NCI-H526 (cell line): ENCODE results near the gene DGCR6L.
"Not testable (repeated sequence)": the region's sequence is repeated elsewhere in the genome, so short reads cannot be mapped to it uniquely, and the experiment has no call there.

ENCODE experiments used
- DNase-seq, 2 experiments: peaks; one replicate each; lab custom pipeline; 2025; lab: John Stamatoyannopoulos, UW

The DGCR6L gene

DNA sequence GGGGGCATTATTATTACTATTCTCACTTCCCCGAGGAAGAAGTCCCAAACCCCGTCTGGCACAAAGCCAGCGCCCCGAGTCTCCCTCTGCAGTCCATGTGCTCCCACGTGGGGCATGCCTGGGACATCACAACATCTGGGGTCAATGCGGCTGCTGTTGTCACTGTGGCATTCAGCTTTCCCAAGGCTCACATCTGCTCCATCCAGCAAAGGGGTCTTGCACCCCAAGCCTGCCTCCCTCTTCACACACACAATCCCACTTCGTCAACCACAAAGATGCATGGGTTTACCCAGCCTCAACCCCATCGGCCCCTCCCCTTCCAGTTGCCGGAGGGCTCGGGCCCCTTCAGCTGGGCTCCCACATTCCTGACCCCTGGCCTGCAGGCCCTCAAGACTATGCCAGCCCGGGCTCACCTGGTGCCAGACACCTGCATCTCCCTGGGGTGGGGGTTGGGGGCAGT is 28.2 kb downstream of the DGCR6L start:
- no peak for DNase-seq

DNA sequence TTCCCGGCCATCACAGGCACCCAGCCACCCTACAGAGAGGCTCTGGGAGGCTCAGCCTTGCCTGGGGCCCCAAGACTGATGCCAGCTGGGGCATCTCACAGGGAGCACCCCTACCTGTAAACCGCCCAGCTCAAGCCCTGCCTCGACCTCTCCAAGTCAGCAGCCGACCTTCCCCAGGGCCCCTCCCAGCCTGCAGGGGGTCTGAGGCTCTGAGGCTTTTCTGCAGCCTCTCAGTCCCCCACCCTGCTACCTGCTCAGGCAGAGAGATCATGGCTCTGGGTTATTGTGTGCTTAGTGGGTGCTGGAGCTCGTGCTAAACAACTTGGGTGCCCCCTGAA is 28.6 kb downstream of the DGCR6L start:
- DNase-seq: no peak

DNA sequence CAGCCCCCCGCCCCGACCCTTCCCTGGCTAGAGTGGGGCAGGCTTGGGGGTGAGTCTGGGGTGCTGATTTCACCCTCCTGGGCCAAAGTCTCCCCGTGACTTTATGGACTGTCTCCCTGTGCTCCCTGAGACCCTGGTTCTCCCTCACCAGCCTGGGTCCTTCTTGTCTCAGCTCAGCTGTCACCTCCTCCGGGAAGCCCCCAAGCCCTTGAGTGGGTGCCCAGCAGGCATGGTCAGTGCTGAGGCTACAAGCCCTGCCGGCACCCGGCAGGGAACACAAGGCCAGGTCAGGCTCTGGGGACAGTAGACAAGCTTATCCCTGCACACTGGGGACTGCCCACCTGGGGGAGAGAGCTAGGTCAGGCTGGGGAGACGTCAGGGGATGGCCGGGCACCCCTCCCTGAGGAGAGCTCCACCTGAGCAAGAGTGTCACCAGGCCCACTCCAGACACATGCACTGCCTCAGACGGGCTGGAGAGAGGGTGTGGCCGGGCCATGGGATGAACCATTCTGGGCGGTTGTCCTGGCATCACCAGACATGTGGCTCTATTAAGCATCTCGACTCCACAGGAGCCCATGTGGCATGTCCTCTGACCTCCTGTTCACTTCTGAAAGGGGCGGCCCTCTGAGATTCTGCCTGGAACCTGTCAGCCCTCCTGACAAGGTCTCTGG is 29.1 kb downstream of the DGCR6L start:
- DNase-seq: no peak

DNA sequence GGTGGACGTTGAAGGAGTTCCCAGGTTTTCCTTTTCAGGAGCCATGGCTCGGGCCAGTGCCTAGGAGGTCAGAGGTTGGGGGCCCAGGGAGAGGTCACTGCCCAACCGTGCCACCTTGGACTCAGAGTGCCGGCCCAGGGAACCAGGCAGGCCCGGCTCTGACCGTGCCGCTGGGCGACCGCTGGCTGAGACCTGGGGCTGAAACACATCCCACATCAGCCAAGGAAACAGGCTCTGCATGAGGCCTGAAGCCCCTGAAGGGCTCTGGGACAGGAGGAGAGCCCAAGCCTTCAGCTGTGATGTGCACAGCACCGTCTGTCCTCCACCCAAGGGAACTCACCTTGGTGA is 29.8 kb downstream of the DGCR6L start:
- DNase-seq: no peak

DNA sequence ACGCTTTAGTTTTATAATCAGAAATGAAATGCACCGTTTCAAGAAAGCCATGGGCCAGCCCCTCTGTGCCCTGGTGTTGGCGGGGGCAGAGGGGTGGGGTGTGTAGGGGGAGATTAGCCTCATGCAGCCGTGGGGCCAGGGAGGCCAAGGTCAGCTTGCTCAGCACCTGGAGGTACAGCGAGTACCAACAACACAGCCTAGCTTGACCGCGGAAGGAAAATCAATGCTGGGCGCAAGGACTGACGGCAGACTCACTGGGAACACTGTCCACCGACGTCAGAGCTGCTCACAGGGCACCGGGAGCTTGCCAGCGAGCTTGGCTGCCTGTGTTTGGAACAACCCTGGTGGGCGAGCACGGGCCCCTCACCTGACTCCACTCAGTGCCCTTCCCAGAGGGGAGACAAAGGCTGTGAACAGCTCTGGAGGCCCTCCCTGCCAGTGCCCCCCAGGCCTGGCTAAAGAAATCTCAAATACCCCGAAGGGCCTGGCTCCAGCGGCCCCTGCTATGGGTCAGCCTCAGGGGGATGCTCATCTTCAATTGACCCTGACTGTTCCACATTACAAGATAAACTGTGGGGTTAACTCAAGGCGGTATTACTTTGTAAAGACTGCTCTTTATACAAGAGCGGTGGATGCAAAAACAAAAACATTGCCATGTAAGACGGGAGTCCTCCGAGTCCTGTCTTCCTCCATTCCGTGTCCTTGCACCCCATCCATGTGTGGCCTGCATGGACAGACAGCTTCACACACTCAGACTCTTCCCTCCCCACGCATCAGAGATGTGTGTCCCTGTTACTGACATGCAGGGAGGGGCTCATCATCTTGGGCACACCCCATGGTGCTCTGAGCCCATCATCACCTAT is 30.4 kb downstream of the DGCR6L start:
- not testable (repeated sequence) for DNase-seq

DNA sequence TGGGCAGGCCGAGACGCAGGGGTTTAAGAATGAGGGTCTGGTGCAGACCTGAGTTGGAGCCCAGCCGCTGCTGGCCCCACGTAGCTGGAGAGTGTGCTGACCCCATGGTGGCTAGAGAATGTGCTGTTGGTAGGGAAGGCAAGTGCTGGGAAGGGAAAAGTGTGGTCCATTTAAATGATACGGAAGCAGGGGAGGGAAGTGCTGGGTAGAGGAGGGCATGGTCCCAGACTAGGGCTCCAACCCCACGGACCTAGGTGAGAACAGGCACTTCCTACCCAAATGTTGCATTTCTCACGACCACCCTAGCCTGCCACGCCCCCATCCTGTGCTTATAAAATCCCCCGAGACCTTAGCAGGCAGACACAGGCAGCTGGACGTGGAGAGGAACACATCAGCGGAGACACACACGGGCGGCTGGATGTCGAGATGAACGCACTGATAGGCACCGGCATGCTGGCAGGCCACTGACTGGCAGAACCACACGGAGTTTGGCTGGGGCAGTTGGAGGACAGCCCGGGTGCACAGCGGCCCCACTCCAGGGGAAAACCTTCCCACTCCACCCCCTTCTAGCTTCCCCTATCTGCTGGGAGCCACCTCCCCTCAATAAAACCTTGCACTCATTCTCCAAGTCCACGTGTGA is 33.0 kb downstream of the DGCR6L start:
- not testable (repeated sequence) for DNase-seq

DNA sequence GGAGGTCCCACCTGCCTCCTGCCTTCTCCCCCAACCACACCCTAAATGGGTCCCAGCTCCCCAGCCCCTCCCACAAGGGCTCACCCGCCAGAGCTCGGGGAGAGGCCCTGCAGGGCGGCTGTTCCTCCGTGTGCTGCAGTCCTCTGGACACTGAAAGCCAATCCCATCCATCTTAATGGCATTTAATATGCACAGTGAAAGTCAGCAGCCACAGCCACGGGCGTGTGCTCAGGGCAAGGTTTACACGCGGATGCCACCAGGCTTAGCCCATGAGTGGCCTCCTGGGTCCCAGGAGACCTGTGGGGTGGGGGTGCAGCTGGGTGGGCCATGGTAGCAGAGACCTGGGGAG is 33.6 kb downstream of the DGCR6L start:
- DNase-seq: not testable (repeated sequence)

DNA sequence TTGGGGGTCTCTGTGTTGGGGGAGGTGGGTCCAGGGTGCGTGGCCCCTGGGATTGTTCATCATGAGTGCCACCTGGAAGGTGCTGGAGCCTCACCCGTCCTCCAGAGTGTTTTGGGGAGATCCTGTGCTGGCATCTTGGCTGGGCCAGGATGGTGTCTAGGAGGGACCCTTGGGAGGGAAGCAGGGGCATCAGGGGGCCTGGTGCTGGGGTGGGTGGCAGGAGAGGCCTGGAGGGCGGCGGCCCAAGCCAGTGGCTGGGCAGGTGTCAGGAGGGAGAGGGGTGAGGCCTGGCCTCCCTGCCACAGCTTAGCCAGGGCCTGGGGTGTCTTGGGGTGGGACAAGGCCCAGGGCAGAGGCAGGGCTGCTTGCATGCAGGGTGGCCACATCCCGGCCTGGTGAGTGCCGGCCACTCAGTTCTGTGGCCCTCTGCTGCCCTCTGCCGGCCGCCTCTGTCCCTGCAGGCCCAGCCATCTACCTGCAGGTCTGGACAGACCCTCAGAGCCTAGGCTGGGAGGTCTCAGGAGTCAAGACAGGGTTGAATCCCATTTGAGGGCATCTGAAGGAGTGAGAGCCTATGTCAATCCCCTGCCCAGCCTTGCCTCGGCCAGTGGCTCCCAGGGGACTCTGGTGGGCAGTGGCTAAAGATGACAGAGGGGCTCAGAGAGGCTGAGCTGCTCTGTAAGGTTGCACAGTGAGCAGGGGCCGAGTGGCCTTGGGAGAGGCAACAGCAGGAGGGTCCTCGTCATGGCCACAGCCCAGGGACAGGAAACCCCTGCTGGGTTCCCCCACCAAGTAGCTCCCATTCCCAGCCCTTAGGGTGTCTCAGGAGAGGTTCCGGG is 34.2 kb downstream of the DGCR6L start:
- DNase-seq: peak in 1 of 2 experiments; percentile 42

DNA sequence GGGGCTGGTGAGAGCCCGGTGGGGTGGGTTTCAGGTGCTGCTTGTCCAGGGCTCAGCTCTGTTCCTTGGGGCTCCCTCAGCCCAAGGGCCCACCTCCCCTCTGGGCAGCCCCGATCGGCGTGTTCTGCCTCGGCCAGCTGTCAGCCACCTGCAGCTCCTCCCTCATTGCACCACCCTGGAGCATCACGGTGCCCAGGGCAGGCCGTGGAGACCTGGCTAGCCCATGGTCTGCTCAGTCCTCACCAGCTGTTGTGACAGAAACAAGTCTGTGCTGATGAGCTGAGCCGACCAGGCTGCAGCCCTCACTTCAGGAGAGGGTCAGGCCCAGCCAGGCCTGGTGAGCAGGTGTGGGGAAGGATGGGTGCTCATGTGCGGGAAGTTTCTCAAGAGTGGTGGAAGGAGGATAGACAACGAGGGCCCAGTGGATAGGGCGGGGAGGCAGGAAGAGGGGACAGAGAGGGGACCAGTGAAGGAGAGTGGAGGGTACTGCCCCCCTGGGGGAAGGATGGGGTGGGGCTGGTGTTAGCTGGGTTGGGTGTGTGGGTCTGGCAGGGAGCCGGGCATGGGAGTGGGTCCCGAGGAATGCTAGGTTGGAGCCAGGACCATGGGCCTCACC is 35.3 kb downstream of the DGCR6L start:
- no peak for DNase-seq

DNA sequence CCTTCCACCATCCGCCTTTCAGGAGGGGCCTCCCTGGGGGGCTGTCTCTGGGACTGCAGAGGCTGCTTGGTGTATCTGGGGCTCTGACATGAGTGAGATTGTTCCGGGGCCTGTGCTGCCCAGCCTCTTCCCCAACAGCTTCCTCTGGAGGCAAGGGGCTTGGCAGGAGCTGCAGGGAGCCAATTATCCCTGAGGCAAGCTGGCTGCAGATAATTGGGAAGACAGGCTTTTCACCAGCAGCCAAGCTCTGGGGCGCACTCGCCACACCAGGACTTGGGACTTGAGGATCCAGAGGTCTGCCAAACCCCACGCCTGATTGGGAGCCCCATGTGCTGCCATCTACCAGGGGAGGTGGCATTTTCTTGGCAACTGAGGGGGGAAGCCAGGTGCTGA is 36.2 kb downstream of the DGCR6L start:
- DNase-seq: no peak

DNA sequence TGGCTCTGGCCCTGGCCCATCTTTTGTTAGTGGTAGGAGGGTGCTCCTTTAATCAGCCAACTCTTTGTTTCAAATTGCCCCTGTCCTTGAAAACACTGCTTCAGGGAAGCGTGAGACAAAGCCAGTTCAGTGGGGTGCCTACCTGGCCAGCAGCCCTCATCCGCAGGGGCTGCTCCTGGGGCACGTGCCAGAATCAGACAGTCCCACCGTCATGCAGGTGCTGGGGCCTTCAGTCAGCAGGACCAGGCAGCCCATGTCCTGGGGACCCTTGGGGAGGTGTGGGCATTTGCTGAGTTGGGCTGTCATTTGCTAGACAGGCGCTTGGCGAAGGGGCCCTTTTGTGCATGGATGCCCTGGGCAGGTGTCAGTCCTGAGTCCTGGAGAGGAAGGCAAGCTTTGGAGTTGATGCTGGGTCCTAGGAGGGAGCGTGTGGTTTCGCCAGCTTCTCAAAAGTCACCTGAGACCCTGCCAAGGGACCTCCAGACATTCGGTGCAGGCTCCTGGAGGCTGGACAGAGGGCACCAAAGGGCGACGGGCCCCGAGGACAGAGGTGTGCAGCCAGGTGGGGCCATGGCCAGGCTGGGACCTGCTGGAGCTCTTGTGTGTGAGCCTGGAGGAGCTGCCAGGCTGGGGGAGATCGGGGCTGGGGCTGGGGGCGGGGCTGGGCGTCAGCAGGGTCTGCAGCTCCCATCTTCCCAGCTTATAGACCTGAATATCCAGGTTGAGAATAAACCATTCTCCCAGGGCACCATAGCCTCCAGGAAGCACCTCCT is 36.8 kb downstream of the DGCR6L start:
- DNase-seq: no peak

DNA sequence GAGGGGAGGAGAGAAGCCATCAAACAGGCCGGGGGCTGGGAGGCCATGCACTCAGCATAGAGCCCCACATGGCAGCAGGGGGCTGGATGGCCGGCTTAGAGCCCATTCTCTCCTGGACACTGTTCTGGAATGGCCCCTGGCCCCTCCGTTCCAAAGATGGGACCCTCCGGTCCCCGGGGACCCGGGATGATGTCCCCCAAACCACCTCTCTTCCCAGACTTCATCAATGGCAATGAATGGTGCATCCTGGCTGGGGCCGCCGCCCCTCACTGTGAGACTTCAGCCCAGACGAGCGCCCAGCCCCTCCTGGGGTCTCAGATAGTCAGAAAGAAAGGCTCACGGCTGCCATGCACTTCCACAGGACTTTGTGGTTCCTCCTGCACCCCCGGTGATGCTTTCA is 38.0 kb downstream of the DGCR6L start:
- DNase-seq: no peak

DNA sequence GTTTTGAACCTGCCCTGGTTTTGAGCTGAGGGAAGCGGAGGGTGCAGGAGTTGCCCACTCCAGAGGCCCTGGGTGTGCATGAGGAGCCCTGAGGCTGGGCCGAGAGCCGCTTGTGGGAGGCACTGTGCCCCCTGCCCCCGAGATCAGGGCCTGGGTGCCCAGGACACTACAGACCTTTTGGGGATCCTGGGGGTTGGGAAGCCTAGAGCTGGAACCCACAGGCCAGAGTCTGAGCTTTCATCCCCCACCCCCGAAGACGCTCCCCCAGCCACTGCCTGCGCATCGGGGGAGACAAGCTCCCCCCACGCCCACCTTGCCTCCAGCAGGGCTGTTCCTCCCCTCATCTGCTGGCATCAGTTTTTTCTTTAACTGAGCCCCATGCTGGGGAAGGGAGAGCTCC is 38.4 kb downstream of the DGCR6L start:
- not testable (repeated sequence) for DNase-seq

DNA sequence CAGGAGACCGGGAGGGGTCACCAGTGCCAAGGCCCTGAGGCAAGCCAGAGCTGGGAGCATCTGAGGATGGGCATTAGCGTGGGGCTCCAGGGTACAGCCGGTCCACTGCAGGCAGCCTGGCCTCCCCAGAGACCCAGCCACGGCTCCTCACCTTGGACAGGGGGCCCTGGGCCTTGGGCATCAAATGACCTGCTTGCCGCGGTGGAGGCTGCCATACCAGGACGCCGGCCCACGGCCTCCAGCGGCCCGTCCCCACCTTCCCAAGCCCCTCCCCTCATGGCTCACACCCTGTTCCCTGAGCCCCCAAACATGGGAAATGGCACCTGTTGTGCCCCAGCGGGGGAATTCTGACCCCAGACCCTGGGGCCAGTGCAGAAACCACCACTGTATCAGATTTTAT is 39.0 kb downstream of the DGCR6L start:
- no peak for DNase-seq

DNA sequence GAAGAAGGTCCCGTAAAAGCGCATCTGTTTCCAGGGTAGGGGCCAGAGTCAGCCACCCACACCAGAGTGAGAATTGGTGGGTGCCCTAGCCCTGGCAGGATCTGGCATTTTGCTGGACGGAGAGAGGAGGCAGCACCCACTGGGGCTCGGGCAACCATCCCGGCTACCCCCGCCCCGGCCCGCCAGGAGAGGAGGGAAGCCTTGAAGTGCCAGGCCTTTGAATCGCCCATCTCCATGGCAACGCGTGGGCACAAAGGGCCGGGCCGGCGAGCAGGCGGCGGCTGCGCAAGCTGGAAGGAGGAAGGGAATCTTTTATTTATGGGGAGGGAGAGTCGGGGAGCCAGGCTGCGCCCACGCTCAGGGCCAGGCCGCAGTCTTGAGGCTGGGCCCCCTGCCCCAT is 39.7 kb downstream of the DGCR6L start:
- DNase-seq: not testable (repeated sequence)

DNA sequence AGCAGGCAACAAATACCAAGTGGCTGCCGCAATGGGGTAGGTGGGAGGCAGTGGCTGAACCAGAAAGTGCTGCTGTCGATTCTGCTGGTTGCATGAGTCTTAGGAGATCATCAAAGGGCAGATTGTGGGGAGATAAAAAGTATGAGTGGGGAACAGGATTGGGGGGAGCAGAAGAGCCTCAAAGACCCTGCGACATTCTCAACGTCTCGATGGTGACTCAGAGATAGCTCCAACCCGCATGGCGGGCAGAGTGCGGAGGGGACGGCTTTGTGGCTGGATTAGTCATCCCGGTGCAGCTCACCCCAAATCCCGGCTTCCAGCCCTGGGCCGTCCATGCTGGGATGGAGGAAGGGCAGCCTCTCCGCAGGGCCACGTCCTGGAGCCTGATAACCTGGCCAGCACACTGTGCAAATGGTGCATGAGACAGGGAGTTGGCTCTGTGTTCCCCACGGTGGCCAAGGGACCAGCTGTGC is 40.2 kb downstream of the DGCR6L start:
- no peak for DNase-seq

DNA sequence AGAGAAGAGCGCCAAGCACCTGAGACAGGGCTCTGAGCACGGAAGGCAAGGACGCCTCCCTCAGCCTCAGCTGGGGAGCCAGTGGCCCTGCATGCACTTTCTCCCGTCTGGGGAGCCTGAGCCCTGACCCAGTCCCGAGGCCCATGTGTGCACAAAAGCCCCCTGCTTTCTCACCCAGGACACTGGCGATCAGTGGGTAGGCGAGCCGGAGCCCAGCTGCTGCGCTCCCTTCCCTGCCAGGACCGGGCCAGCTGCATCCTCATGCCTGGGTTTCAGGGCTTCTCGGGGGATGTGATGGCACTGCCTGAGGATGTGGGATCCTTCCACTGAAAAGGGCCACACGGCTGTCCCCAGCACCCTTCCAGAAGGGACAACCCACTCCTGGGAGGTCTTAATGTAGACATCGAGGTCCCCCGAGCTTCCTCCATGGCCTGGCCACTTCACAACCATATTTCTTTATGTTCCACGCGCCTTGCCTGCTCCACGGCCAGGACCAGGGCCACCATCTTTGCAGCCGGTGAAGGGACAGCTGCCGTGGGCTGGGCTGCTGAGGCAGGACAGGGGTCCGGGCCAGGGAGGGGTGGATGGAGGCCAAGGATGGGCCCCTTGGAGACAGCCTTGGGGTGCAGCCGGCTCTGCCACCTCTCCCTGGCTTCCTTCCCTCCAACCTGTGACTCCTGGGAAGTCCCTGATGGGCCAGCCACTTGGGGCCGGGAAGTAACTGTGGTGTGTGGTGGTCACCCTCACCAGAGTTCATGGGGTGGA is 41.0 kb downstream of the DGCR6L start:
- DNase-seq: not testable (repeated sequence)

DNA sequence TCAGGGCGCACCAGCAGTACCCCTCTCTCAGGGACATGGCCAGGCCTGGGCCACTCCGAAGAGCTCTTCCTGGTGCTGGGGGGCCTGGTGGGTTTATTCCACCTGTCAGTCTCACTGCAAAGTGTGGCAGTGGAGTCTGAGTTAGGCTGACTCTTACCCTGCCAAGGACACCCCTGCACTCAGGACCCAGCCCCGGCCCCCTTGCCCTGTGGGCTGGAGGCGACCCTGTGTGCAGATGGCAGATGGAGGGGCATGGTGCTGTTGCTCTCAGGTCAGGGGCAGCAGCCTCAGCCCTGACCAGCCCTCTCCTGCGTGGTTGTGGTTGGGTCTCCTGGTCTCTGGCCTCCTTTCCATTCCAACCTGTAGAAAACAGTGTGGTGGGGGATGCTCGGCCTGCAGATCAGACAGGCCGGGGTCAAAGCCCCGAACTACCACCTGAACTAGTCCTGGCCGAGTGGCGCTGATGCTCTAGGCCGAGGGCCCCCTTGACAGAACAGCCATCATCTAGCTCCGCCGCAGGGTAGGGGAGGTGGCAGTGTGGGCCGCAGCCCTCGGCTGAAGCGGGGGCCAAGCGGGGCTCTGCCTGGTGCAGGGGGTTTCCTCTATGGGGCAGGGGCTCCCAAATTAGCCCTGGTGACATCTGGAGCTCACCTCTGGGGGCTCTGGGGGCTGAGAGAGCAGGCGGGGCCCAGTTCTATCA is 41.8 kb downstream of the DGCR6L start:
- not testable (repeated sequence) for DNase-seq

DNA sequence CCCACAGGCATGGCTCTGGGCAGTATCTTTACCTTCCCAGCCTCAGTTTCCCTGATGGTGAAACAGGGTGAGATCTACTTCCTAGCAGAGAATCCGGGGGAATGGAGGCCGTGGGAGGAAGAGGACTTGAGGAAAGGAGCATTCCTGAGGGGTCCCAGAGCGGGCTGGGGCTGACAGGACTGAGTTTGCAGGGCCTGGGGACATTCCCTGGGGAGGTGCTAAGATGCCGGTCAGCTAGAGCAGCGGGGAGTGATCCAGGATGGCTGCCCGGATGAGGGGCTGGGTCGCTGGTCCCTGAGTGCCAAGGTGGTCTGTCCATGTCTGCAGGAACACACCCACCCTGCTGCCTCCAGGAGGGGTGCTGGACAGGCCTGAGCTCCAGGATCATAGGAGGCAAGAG is 43.4 kb downstream of the DGCR6L start:
- DNase-seq: no peak

DNA sequence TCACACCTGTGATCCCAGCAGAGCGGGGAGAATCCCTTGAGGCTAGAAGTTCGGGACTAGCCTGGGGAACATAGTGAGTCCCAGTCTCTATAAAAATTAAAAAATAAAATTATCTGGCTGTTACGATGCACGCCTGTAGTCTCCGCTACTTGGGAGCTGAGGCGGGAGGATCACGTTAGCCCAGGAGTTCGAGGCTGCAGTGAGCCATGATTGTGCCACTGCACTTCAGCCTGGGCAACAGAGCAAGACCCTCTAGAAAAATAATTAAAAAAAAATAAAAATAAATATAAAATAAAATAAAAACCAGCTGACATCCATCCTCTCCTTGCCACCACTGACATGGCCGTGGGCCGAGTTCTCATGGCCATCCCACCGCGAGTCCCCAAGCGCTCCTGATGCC is 44.0 kb downstream of the DGCR6L start:
- DNase-seq: no peak
